Mesenchymal stem cell (in vitro differentiated cells and primary cell): ENCODE results near the gene ERBB4.

Experiments
- DNase-seq: peaks from one replicate; pipeline ENCODE4 v3.0.0-alpha.2; 2013
- H2AFZ ChIP-seq: one replicate; pipeline ENCODE4 v1.6.1; 2013; ENCODE audit warnings: low read depth, mild to moderate bottlenecking, control low read depth, inconsistent platforms, low read length, moderate library complexity
- H2AK5ac ChIP-seq: 2 replicates; pipeline ENCODE4 v1.6.1; 2013; ENCODE audit warnings: low read length, moderate library complexity, mild to moderate bottlenecking, inconsistent platforms; ENCODE audit not compliant: severe bottlenecking
- H2BK120ac ChIP-seq: one replicate; pipeline ENCODE4 v1.6.1; 2013; ENCODE audit warnings: low read depth, mild to moderate bottlenecking, inconsistent platforms, low read length, moderate library complexity
- H2BK12ac ChIP-seq, 2 experiments: one replicate each; pipeline ENCODE4 v1.6.1; 2013; ENCODE audit warnings: inconsistent platforms in 2 of 2, low read length in 2 of 2, mild to moderate bottlenecking in 2 of 2, moderate library complexity in 2 of 2, control low read depth in 1 of 2
- H2BK15ac ChIP-seq: one replicate; pipeline ENCODE4 v1.6.1; 2013; ENCODE audit warnings: mild to moderate bottlenecking, low read depth, inconsistent platforms; ENCODE audit not compliant: poor library complexity, severe bottlenecking
- H2BK5ac ChIP-seq: 2 replicates; pipeline ENCODE4 v1.6.1; 2013; ENCODE audit warnings: low read depth, mild to moderate bottlenecking, low read length, control low read depth, inconsistent platforms; ENCODE audit not compliant: poor library complexity, severe bottlenecking
- H3K14ac ChIP-seq, 2 experiments: one replicate each; pipeline ENCODE4 v1.6.1; 2013; ENCODE audit warnings: inconsistent platforms in 2 of 2, low read length in 2 of 2, control low read depth in 1 of 2, mild to moderate bottlenecking in 1 of 2, moderate library complexity in 1 of 2
- H3K18ac ChIP-seq, 2 experiments: one replicate each; pipeline ENCODE4 v1.6.1; 2013; ENCODE audit warnings: inconsistent platforms in 2 of 2, low read length in 2 of 2, control low read depth in 1 of 2, low read depth in 1 of 2, mild to moderate bottlenecking in 1 of 2
- H3K23ac ChIP-seq, 2 experiments: one replicate each; pipeline ENCODE4 v1.6.1; 2013; ENCODE audit warnings: inconsistent platforms in 2 of 2, low read length in 2 of 2, mild to moderate bottlenecking in 2 of 2, moderate library complexity in 2 of 2, control low read depth in 1 of 2
- H3K27ac ChIP-seq: 2 replicates; pipeline ENCODE4 v1.5.1; 2013; ENCODE audit warnings: mild to moderate bottlenecking, moderate library complexity, low read length, control low read depth, inconsistent platforms; ENCODE audit not compliant: poor library complexity, severe bottlenecking
- H3K27me3 ChIP-seq, 2 experiments: 2 replicates each; pipeline versions ENCODE4 v1.6.1 to v1.7.0; 2013; ENCODE audit warnings: low read length in 2 of 2, mild to moderate bottlenecking in 2 of 2, moderate library complexity in 2 of 2, control low read depth in 1 of 2, inconsistent platforms in 1 of 2; ENCODE audit not compliant: control insufficient read depth in 1 of 2, insufficient read depth in 1 of 2
- H3K36me3 ChIP-seq, 2 experiments: 2 replicates each; pipeline versions ENCODE4 v1.6.1 to v1.7.0; 2013; ENCODE audit warnings: low read length in 2 of 2, control low read depth in 1 of 2, inconsistent platforms in 1 of 2, low read depth in 1 of 2, mild to moderate bottlenecking in 1 of 2; ENCODE audit not compliant: insufficient read depth in 2 of 2, control insufficient read depth in 1 of 2
- H3K4ac ChIP-seq, 2 experiments: one replicate each; pipeline ENCODE4 v1.6.1; 2013; ENCODE audit warnings: inconsistent platforms in 2 of 2, low read length in 2 of 2, mild to moderate bottlenecking in 2 of 2, moderate library complexity in 2 of 2, control low read depth in 1 of 2, low read depth in 1 of 2
- H3K4me1 ChIP-seq: 2 replicates; pipeline ENCODE4 v1.6.1; 2013; ENCODE audit warnings: low read depth, low read length, control low read depth; ENCODE audit not compliant: control insufficient read depth, insufficient read depth
- H3K4me2 ChIP-seq: 2 replicates; pipeline ENCODE4 v1.6.1; 2013; ENCODE audit warnings: low read length, mild to moderate bottlenecking, inconsistent platforms; ENCODE audit not compliant: poor library complexity, severe bottlenecking
- H3K4me3 ChIP-seq, 2 experiments: 2 replicates each; pipeline versions ENCODE4 v1.5.1 to v1.7.0; 2013; ENCODE audit warnings: low read length in 2 of 2, mild to moderate bottlenecking in 2 of 2, control low read depth in 1 of 2, low read depth in 1 of 2; ENCODE audit not compliant: insufficient read depth in 1 of 2
- H3K79me1 ChIP-seq: replicated peaks from 2 replicates; pipeline ENCODE4 v1.6.1; 2013; ENCODE audit warnings: mild to moderate bottlenecking, control low read depth, low read length, inconsistent platforms; ENCODE audit not compliant: poor library complexity, severe bottlenecking
- H3K9ac ChIP-seq: 2 replicates; pipeline ENCODE4 v1.7.0; 2013; ENCODE audit warnings: mild to moderate bottlenecking, low read length, moderate library complexity
- H3K9me3 ChIP-seq: 2 replicates; pipeline ENCODE4 v1.7.0; 2013; ENCODE audit warnings: mild to moderate bottlenecking, low read length; ENCODE audit not compliant: control insufficient read depth
- H4K8ac ChIP-seq: one replicate; pipeline ENCODE4 v1.6.1; 2013; ENCODE audit warnings: inconsistent platforms, mild to moderate bottlenecking, low read length, moderate library complexity
- H4K91ac ChIP-seq: one replicate; pipeline ENCODE4 v1.6.1; 2013; ENCODE audit warnings: mild to moderate bottlenecking, low read length, inconsistent platforms
- WGBS: methylation state at CpG from one replicate; pipeline ENCODE4 v1.1.7; 2013; ENCODE audit warnings: mixed read lengths; 5-methylcytosine and 5-hydroxymethylcytosine counted together

Gene ERBB4

GRCh38 chr2:212406716-212407115, 131.9 kb downstream of the ERBB4 start:
- Histone ChIP-seq H3K18ac (no peak overlapping the region), H3K4ac (no peak overlapping the region), H2BK12ac (no peak overlapping the region), H3K23ac (no peak overlapping the region), H3K9me3 (no peaks in the 10 kb centered on the region), H2BK120ac (no peak overlapping the region), H3K27ac (no peak overlapping the region), H2AK5ac (no peak overlapping the region), H3K4me3 (no peak overlapping the region), H3K36me3 (no peaks in the 10 kb centered on the region), H2BK5ac (no peak overlapping the region), H3K79me1 (no peaks in the 10 kb centered on the region), H2BK15ac (no peak overlapping the region), H3K14ac (no peak overlapping the region), H4K8ac (no peak overlapping the region), H3K4me2 (no peak overlapping the region), H4K91ac (no peak overlapping the region), H3K4me1 (no peaks in the 10 kb centered on the region), H2AFZ (no peak overlapping the region), H3K27me3 (no peaks in the 10 kb centered on the region), H3K9ac (no peak overlapping the region)
- no peak for DNase-seq
- 92% methylated on average over 1 of the region's 1 CpG for WGBS

- Histone ChIP-seq H4K91ac (no peak overlapping the region), H2BK120ac (no peak overlapping the region), H4K8ac (no peak overlapping the region), H3K27me3 (no peaks in the 10 kb centered on the region), H2AFZ (no peak overlapping the region), H3K4me3 (no peak overlapping the region), H3K14ac (no peak overlapping the region), H2BK12ac (no peak overlapping the region), H2AK5ac (no peak overlapping the region), H3K4me1 (no peaks in the 10 kb centered on the region), H3K9me3 (no peaks in the 10 kb centered on the region), H3K79me1 (no peaks in the 10 kb centered on the region), H2BK5ac (no peak overlapping the region), H3K27ac (no peak overlapping the region), H3K4me2 (no peak overlapping the region), H3K18ac (no peak overlapping the region), H3K36me3 (no peaks in the 10 kb centered on the region), H2BK15ac (no peak overlapping the region), H3K23ac (no peak overlapping the region), H3K4ac (no peak overlapping the region), H3K9ac (no peak overlapping the region)
- no peak for DNase-seq
- WGBS: 98% methylated on average over 2 of the region's 4 CpGs
Measured at GRCh38 chr2:212402316-212402715, 136.3 kb downstream of the ERBB4 start.

- no peak overlapping the region for H2AK5ac ChIP-seq
- H3K23ac ChIP-seq: no peak overlapping the region
- no peaks in the 10 kb centered on the region for H3K9me3 ChIP-seq
- H3K4me2 ChIP-seq: no peak overlapping the region
- H3K18ac ChIP-seq: no peak overlapping the region
- H3K79me1 ChIP-seq: no peaks in the 10 kb centered on the region
- no peaks in the 10 kb centered on the region for H3K27me3 ChIP-seq
- no peak overlapping the region for H3K4ac ChIP-seq
- H3K14ac ChIP-seq: no peak overlapping the region
- H3K36me3 ChIP-seq: no peaks in the 10 kb centered on the region
- H2AFZ ChIP-seq: no peak overlapping the region
- H2BK120ac ChIP-seq: no peak overlapping the region
- H4K8ac ChIP-seq: no peak overlapping the region
- no peak overlapping the region for H2BK15ac ChIP-seq
- H3K4me3 ChIP-seq: no peak overlapping the region
- no peak overlapping the region for H2BK5ac ChIP-seq
- no peaks in the 10 kb centered on the region for H3K4me1 ChIP-seq
- no peak overlapping the region for H4K91ac ChIP-seq
- H2BK12ac ChIP-seq: no peak overlapping the region
- H3K9ac ChIP-seq: no peak overlapping the region
- no peak overlapping the region for H3K27ac ChIP-seq
- no peak for DNase-seq
- WGBS: no CpG with 5 or more reads among the region's 1 CpG
Measured at GRCh38 chr2:212398316-212398715, 140.3 kb downstream of the ERBB4 start.

GRCh38 chr2:212392544-212392943, 146.1 kb downstream of the ERBB4 start:
- H3K4me3 ChIP-seq: peak overlapping the region in 1 of 2 experiments; percentile 13
- no peak overlapping the region for H3K9ac ChIP-seq
- no peak overlapping the region for H3K18ac ChIP-seq
- no peak overlapping the region for H3K23ac ChIP-seq
- H2BK5ac ChIP-seq: no peak overlapping the region
- H3K27ac ChIP-seq: no peak overlapping the region
- DNase-seq: no peak
- WGBS: 100% methylated on average over 1 of the region's 3 CpGs
- no peak overlapping the region for H4K8ac ChIP-seq
- no peaks in the 10 kb centered on the region for H3K36me3 ChIP-seq
- H3K79me1 ChIP-seq: no peaks in the 10 kb centered on the region
- H3K14ac ChIP-seq: no peak overlapping the region
- H3K4ac ChIP-seq: no peak overlapping the region
- no peak overlapping the region for H2BK15ac ChIP-seq
- no peak overlapping the region for H2AFZ ChIP-seq
- H3K9me3 ChIP-seq: no peaks in the 10 kb centered on the region
- H3K4me1 ChIP-seq: no peaks in the 10 kb centered on the region
- no peak overlapping the region for H3K4me2 ChIP-seq
- H2BK120ac ChIP-seq: no peak overlapping the region
- H2BK12ac ChIP-seq: no peak overlapping the region
- H2AK5ac ChIP-seq: no peak overlapping the region
- no peak overlapping the region for H4K91ac ChIP-seq
- H3K27me3 ChIP-seq: no peaks in the 10 kb centered on the region
